HepG2 (cell line): ENCODE data around the gene ART4. TPM values are rescaled to one million over a fixed set of nuclear protein-coding genes. Genes with fewer than 3 reads are reported as not detected.
A peak's percentile ranks its signal among the peaks of the same experiment; 100 is the strongest.

ENCODE experiments used
- ARHGAP35 ChIP-seq: sonication (generic); formaldehyde crosslinking; IDR thresholded peaks from 2 replicates; pipeline ENCODE4 v1.9.0; 2022; ENCODE audit warnings: mild to moderate bottlenecking, inconsistent platforms, moderate library complexity, missing genetic modification reagents, borderline replicate concordance
- ASH2L ChIP-seq: fragments of 300-600, 200-600 bp; sonication (generic); IDR thresholded peaks from 2 replicates; pipeline ENCODE4 v1.7.0; 2017; ENCODE audit warnings: low read depth, mild to moderate bottlenecking, moderate library complexity, mixed read lengths, low read length; ENCODE audit not compliant: insufficient read length
- CBX2 ChIP-seq, 2 experiments: fragments of 200-600 bp in 1 of 2; sonication (generic); formaldehyde crosslinking in 1 of 2; IDR thresholded peaks; 2 replicates each; pipeline versions ENCODE4 v1.7.0 to v1.8.1; 2018 to 2022; ENCODE audit warnings: low read depth in 2 of 2, low read length in 1 of 2, mild to moderate bottlenecking in 1 of 2, missing genetic modification reagents in 1 of 2
- E2F1 ChIP-seq: sonication (generic); formaldehyde crosslinking; IDR thresholded peaks from 2 replicates; pipeline ENCODE4 v1.5.0; 2020; ENCODE audit warnings: missing genetic modification reagents
- ELF1 ChIP-seq: sonication (generic); formaldehyde crosslinking; IDR thresholded peaks from 2 replicates; pipeline ENCODE4 v1.4.0; 2020; ENCODE audit warnings: missing genetic modification reagents
- HES4 ChIP-seq: sonication (generic); formaldehyde crosslinking; IDR thresholded peaks from 2 replicates; pipeline ENCODE4 v1.9.0; 2021; ENCODE audit warnings: mild to moderate bottlenecking, missing genetic modification reagents, borderline replicate concordance
- MAZ ChIP-seq, 2 experiments: sonication (generic) in 1 of 2; formaldehyde crosslinking in 1 of 2; IDR thresholded peaks; 2 replicates each; pipeline versions ENCODE4 v1.5.0 to v1.6.1; 2012 to 2020; ENCODE audit warnings: low read depth in 2 of 2, mild to moderate bottlenecking in 2 of 2, borderline replicate concordance in 1 of 2, improper control_type of control experiment in 1 of 2, low read length in 1 of 2, missing genetic modification reagents in 1 of 2, moderate library complexity in 1 of 2
- MTERF4 ChIP-seq: sonication (generic); formaldehyde crosslinking; IDR thresholded peaks from 2 replicates; pipeline ENCODE4 v1.8.0; 2023; ENCODE audit warnings: mild to moderate bottlenecking, missing genetic modification reagents
- POGK ChIP-seq: sonication (generic); formaldehyde crosslinking; conservative IDR thresholded peaks from 2 replicates; pipeline ENCODE4 v1.8.0; 2022; ENCODE audit warnings: mild to moderate bottlenecking, moderate library complexity, missing genetic modification reagents
- SMYD3 ChIP-seq: sonication (generic); formaldehyde crosslinking; IDR thresholded peaks from 2 replicates; pipeline ENCODE4 v1.8.1; 2023; ENCODE audit warnings: mild to moderate bottlenecking, missing genetic modification reagents
- ZNF121 ChIP-seq: sonication (generic); formaldehyde crosslinking; IDR thresholded peaks from 2 replicates; pipeline ENCODE4 v1.5.0; 2020; ENCODE audit warnings: mild to moderate bottlenecking, missing genetic modification reagents
- ZNF296 ChIP-seq: sonication (generic); formaldehyde crosslinking; conservative IDR thresholded peaks from 2 replicates; pipeline ENCODE4 v1.5.0; 2020; ENCODE audit warnings: mild to moderate bottlenecking, missing genetic modification reagents
- ZNF329 ChIP-seq: sonication (generic); formaldehyde crosslinking; IDR thresholded peaks from 2 replicates; pipeline ENCODE4 v1.9.0; 2021; ENCODE audit warnings: low read depth, mild to moderate bottlenecking, missing genetic modification reagents
- ZNF362 ChIP-seq: sonication (generic); formaldehyde crosslinking; IDR thresholded peaks from 2 replicates; pipeline ENCODE4 v1.4.0; 2020; ENCODE audit warnings: missing genetic modification reagents, mild to moderate bottlenecking, borderline replicate concordance
- ZNF691 ChIP-seq: sonication (generic); formaldehyde crosslinking; IDR thresholded peaks from 2 replicates; pipeline ENCODE4 v1.4.0; 2020; ENCODE audit warnings: missing genetic modification reagents, low read depth, mild to moderate bottlenecking, borderline replicate concordance
- polyA plus RNA-seq, 8 experiments: library from polyadenylated mRNA; depleted of rRNA in 3 of 8; stranded (reverse) in 7 of 8; unstranded in 1 of 8; fragments of >200 nt; fragmentation: Illumina TruSeq in 4 of 8; extraction: Trizol in 4 of 8; gene quantifications; 2 replicates each; pipeline versions ENCODE4 v1.2.1 to v1.2.3, GENCODE V29; 2011 to 2016; ENCODE audit warnings: low read depth in 4 of 8, missing spikeins in 1 of 8, mixed read lengths in 1 of 8; ENCODE audit not compliant: insufficient read depth in 1 of 8
- total RNA-seq, 5 experiments: library from RNA; depleted of rRNA; stranded (reverse); fragments of >200 nt; fragmentation: Illumina TruSeq; extraction: Trizol; gene quantifications; 2 replicates each; pipeline ENCODE4 v1.2.3, GENCODE V29; 2016; ENCODE audit warnings: low read depth in 1 of 5

ART4 gene
- total and polyA plus RNA-seq, 2 of the 13 experiments (the other 11 are each of a cell fraction or from before 2014, with no cell fraction given) = 17.6 to 20.3 TPM

- TF ChIP-seq ZNF691 (no peak), SMYD3 (CRISPR knock-in tag) (no peak), ZNF121 (CRISPR knock-in tag) (no peak), CBX2 (IDR thresholded peaks at IDR 0.05; ENCODE audit: low read depth, low read length) (no peak), CBX2 (CRISPR knock-in tag; IDR thresholded peaks at IDR 0.05; ENCODE audit: low read depth) (no peak), POGK (peak; percentile 19; the same call in 1 of the 2 replicates), ZNF296 (CRISPR knock-in tag) (no peak), E2F1 (CRISPR knock-in tag) (peak; percentile 63), ASH2L (peak; percentile 93), MAZ (IDR thresholded peaks at IDR 0.05; ENCODE audit: borderline replicate concordance, low read depth, low read length) (no peak), MAZ (CRISPR knock-in tag; IDR thresholded peaks at IDR 0.05; ENCODE audit: low read depth) (no peak; the same call in 1 of the 2 replicates), HES4 (CRISPR knock-in tag) (peak; percentile 23; the same call in 1 of the 2 replicates), MTERF4 (CRISPR knock-in tag) (0 out of 2 replicates have a peak, but pooled peaks have one; percentile 32), ARHGAP35 (CRISPR knock-in tag) (no peak), ZNF329 (no peak), ZNF362 (CRISPR knock-in tag) (no peak), ELF1 (CRISPR knock-in tag) (peak; percentile 79)
These were observed 40.1 kb downstream of the ART4 start, which contains the start of the genes C12orf60 and WBP11 (continued) for GRCh38 chr12:14803011-14803829.
